PC-3 (cell line): ENCODE results near the gene WDR81. TPM values are rescaled to one million over a fixed set of nuclear protein-coding genes. Genes with fewer than 3 reads are reported as not detected.

Source experiments
- ATAC-seq: fragments of 200-7000 bp; cut with Tn5 transposase; 2 replicates; pipeline ENCODE4 v1.9.1; 2020; ENCODE audit warnings: mild to moderate bottlenecking, moderate library complexity
- BruUV-seq: library from RNA; stranded (reverse); fragments of 400-500 nt; replicated peaks from 2 replicates; lab custom pipeline; 2021; lab: Mats Ljungman, UMichigan
- CTCF ChIA-PET: fragments of 300-600 bp; sonication (Branson Sonifier 250); formaldehyde crosslinking; loops from one replicate; lab custom pipeline; 2022; ENCODE audit warnings: antibody characterized with exemption; lab: Charles Lee
- POLR2A ChIA-PET: fragments of 300-600 bp; sonication (Branson Sonifier 250); formaldehyde crosslinking; loops from one replicate; lab custom pipeline; 2022; ENCODE audit warnings: antibody characterized with exemption; ENCODE audit not compliant: unreplicated experiment; lab: Charles Lee
- DNase-seq: peaks from one replicate; pipeline ENCODE4 v3.0.0-alpha.2; 2015
- H2AFZ ChIP-seq: fragments of 300-600 bp; sonication (generic); 2 replicates; pipeline ENCODE4 v1.6.0; 2016; ENCODE audit warnings: antibody characterized with exemption, low read length
- H3F3A ChIP-seq: fragments of 300-600 bp; sonication (generic); one replicate; pipeline ENCODE4 v1.6.0; 2017; ENCODE audit warnings: antibody characterized with exemption, low read length, control low read depth, mild to moderate bottlenecking; ENCODE audit not compliant: unreplicated experiment
- H3K27ac ChIP-seq: fragments of 300-600 bp; sonication (generic); 2 replicates; pipeline ENCODE4 v1.5.1; 2016; ENCODE audit warnings: mild to moderate bottlenecking, low read length
- H3K27me3 ChIP-seq: fragments of 300-600 bp; sonication (generic); 2 replicates; pipeline ENCODE4 v1.6.1; 2016; ENCODE audit warnings: low read length, mixed read lengths
- H3K36me3 ChIP-seq: fragments of 300-600 bp; sonication (generic); 2 replicates; pipeline ENCODE4 v1.6.1; 2016; ENCODE audit warnings: low read depth, mixed run types, low read length, mixed read lengths
- H3K4me1 ChIP-seq: fragments of 300-600 bp; sonication (generic); 2 replicates; pipeline ENCODE4 v1.5.1; 2016; ENCODE audit warnings: low read length; ENCODE audit not compliant: insufficient read depth
- H3K4me2 ChIP-seq: fragments of 300-600 bp; sonication (generic); 2 replicates; pipeline ENCODE4 v1.6.0; 2016; ENCODE audit warnings: low read length
- H3K4me3 ChIP-seq: fragments of 300-600 bp; sonication (generic); 2 replicates; pipeline ENCODE4 v1.5.1; 2016; ENCODE audit warnings: mild to moderate bottlenecking, low read length, mixed read lengths
- H3K79me2 ChIP-seq: fragments of 300-600 bp; sonication (generic); 2 replicates; pipeline ENCODE4 v1.6.1; 2017; ENCODE audit warnings: low read length, mixed read lengths
- H3K9ac ChIP-seq: fragments of 300-600 bp; sonication (generic); 2 replicates; pipeline ENCODE4 v1.6.0; 2016; ENCODE audit warnings: mild to moderate bottlenecking, low read length
- H3K9me2 ChIP-seq: fragments of 300-600 bp; sonication (generic); replicated peaks from 2 replicates; pipeline ENCODE4 v1.6.1; 2016; ENCODE audit warnings: mixed run types, low read length, mixed read lengths
- H3K9me3 ChIP-seq: fragments of 300-600 bp; sonication (generic); 2 replicates; pipeline ENCODE4 v1.6.1; 2016; ENCODE audit warnings: low read length, mixed read lengths
- H4K20me1 ChIP-seq: fragments of 300-600 bp; sonication (generic); 2 replicates; pipeline ENCODE4 v1.6.1; 2016; ENCODE audit warnings: low read length, mixed read lengths
- EZH2 ChIP-seq: fragments of 300-600 bp; sonication (generic); IDR thresholded peaks from one replicate; pipeline ENCODE4 v1.6.1; 2017; ENCODE audit warnings: antibody characterized with exemption, mild to moderate bottlenecking, low read length; ENCODE audit not compliant: unreplicated experiment
- EZH2phosphoT487 ChIP-seq: fragments of 300-600 bp; sonication (generic); IDR thresholded peaks from 2 replicates; pipeline ENCODE4 v1.6.1; 2018; ENCODE audit warnings: mild to moderate bottlenecking, antibody characterized with exemption, low read length, borderline replicate concordance
- intact Hi-C: fragments of 100-400 bp; cut with micrococcal nuclease; formaldehyde crosslinking; loops from 2 replicates; pipeline ENCODE4 v1.9.0; 2023
- total RNA-seq: library from RNA; depleted of rRNA; stranded (reverse); fragments of >200 nt; gene quantifications from 2 replicates; pipeline ENCODE4 v1.2.3, GENCODE V29; 2014
- TF ChIP-seq, protein P1 (sequence below): fragments of 300-600 bp; sonication (generic); conservative IDR thresholded peaks from 2 replicates; pipeline ENCODE4 v1.5.1; 2017; ENCODE audit warnings: antibody characterized with exemption, low read depth, mild to moderate bottlenecking, low read length

The WDR81 gene
- total RNA-seq, 1 experiment from 2014 or later, result 14.6 TPM

GRCh38 chr17:1766382-1767135 lies 42.1 kb downstream of the WDR81 start:
- TF ChIP-seq EZH2 (no peak), EZH2phosphoT487 (no peak)
- TF ChIP-seq, protein P1, sequence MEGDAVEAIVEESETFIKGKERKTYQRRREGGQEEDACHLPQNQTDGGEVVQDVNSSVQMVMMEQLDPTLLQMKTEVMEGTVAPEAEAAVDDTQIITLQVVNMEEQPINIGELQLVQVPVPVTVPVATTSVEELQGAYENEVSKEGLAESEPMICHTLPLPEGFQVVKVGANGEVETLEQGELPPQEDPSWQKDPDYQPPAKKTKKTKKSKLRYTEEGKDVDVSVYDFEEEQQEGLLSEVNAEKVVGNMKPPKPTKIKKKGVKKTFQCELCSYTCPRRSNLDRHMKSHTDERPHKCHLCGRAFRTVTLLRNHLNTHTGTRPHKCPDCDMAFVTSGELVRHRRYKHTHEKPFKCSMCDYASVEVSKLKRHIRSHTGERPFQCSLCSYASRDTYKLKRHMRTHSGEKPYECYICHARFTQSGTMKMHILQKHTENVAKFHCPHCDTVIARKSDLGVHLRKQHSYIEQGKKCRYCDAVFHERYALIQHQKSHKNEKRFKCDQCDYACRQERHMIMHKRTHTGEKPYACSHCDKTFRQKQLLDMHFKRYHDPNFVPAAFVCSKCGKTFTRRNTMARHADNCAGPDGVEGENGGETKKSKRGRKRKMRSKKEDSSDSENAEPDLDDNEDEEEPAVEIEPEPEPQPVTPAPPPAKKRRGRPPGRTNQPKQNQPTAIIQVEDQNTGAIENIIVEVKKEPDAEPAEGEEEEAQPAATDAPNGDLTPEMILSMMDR, result no peak
- Histone ChIP-seq H3K4me1 (no peaks in the 10 kb centered on the region), H3K36me3 (no peaks in the 10 kb centered on the region), H3K9me3 (no peaks in the 10 kb centered on the region), H2AFZ (no peak overlapping the region), H3F3A (no peaks in the 10 kb centered on the region), H3K27me3 (no peaks in the 10 kb centered on the region), H3K27ac (no peak overlapping the region), H3K79me2 (no peaks in the 10 kb centered on the region), H3K9me2 (no peaks in the 10 kb centered on the region), H3K4me2 (no peak overlapping the region), H3K4me3 (no peak overlapping the region), H3K9ac (no peak overlapping the region), H4K20me1 (no peaks in the 10 kb centered on the region)
- intact Hi-C loops, result no loop called here
- ATAC-seq, result no peak
- POLR2A ChIA-PET, result no interaction called here
- no peak for DNase-seq
- CTCF ChIA-PET, result no interaction called here
- no TSS peak for BruUV-seq

DNA sequence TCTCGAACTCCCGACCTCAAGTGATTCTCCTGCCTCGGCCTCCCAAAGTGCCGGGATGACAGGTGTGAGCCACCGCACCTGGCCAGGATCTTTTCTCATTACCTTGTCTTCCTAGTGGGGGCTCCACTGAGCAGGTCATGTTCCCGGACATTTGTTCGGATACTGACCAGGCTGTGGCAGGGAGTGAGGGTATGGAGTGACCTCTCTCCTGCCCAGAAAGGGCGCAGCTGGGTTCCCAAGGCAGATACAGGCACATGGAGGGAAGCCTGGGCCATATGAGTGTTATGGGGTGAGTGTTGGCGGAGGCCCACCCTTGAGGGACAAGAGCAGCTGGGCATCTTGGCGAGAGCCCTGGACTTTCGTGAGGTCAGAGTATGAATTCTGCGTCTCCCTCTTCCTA lies 42.9 kb downstream of the WDR81 start:
- no peaks in the 10 kb centered on the region for H3K79me2 ChIP-seq
- TF ChIP-seq EZH2phosphoT487, result no peak
- TF ChIP-seq, protein P1, result 0 out of 2 replicates have a peak, but pooled peaks have one; percentile 30
- H3K4me1 ChIP-seq, result no peaks in the 10 kb centered on the region
- CTCF ChIA-PET, result no interaction called here
- ATAC-seq (no peak), DNase-seq (no peak)
- intact Hi-C loops, result no loop called here
- H3K27me3 ChIP-seq, result no peaks in the 10 kb centered on the region
- no TSS peak for BruUV-seq
- no peaks in the 10 kb centered on the region for H3F3A ChIP-seq
- H3K9me3 ChIP-seq, result no peaks in the 10 kb centered on the region
- no peak overlapping the region for H3K27ac ChIP-seq
- no peaks in the 10 kb centered on the region for H4K20me1 ChIP-seq
- no peak overlapping the region for H3K4me3 ChIP-seq
- H3K36me3 ChIP-seq, result no peaks in the 10 kb centered on the region
- POLR2A ChIA-PET, result no interaction called here
- no peak overlapping the region for H3K4me2 ChIP-seq
- no peaks in the 10 kb centered on the region for H3K9me2 ChIP-seq
- H3K9ac ChIP-seq, result no peak overlapping the region
- no peak overlapping the region for H2AFZ ChIP-seq

DNA sequence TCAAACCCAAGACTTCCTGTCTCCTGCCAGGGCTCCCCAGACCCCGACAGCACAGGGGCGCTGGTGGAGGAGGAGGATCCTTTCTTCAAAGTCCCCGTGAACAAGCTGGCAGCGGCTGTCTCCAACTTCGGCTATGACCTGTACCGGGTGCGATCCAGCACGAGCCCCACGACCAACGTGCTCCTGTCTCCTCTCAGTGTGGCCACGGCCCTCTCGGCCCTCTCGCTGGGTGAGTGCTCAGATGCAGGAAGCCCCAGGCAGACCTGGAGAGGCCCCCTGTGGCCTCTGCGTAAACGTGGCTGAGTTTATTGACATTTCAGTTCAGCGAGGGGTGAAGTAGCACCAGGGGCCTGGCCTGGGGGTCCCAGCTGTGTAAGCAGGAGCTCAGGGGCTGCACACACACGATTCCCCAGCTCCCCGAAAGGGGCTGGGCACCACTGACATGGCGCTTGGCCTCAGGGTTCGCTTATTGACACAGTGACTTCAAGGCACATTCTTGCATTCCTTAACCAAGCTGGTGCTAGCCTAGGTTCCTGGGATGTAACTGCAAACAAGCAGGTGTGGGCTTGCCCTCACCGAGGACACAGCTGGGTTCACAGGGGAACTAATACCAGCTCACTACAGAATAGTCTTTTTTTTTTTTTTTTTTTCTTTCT lies 45.4 kb downstream of the WDR81 start:
- POLR2A ChIA-PET, result no interaction called here
- no peak overlapping the region for H3K4me3 ChIP-seq

More for the DNA sequence above, 45.4 kb downstream of the WDR81 start:
- peak; percentile 17 for DNase-seq
- no peaks in the 10 kb centered on the region for H3K27me3 ChIP-seq
- BruUV-seq, result no TSS peak
- H3K79me2 ChIP-seq, result no peaks in the 10 kb centered on the region
- no peaks in the 10 kb centered on the region for H3K36me3 ChIP-seq
- H3K9ac ChIP-seq, result no peak overlapping the region
- H3F3A ChIP-seq, result no peaks in the 10 kb centered on the region
- H3K9me2 ChIP-seq, result no peaks in the 10 kb centered on the region
- no peak overlapping the region for H3K27ac ChIP-seq
- peak; percentile 29; the same call in 1 of the 2 replicates for ATAC-seq
- CTCF ChIA-PET, result no interaction called here
- intact Hi-C loops, result no loop called here
- no peaks in the 10 kb centered on the region for H3K9me3 ChIP-seq
- no peak for TF ChIP-seq EZH2
- TF ChIP-seq, protein P1, result no peak
- TF ChIP-seq EZH2phosphoT487, result no peak
- H4K20me1 ChIP-seq, result no peaks in the 10 kb centered on the region
- no peak overlapping the region for H3K4me2 ChIP-seq
- H3K4me1 ChIP-seq, result no peaks in the 10 kb centered on the region
- H2AFZ ChIP-seq, result no peak overlapping the region
